HG02938 (cell line): ENCODE measurements around the gene LIF.
"Not testable (repeated sequence)": the region's sequence is repeated elsewhere in the genome, so short reads cannot be mapped to it uniquely, and the experiment has no call there.

Source experiments
- ATAC-seq: cut with Tn5 transposase; IDR thresholded peaks from one replicate; pipeline ENCODE4 v1.9.1; 2021; ENCODE audit warnings: mild to moderate bottlenecking, moderate library complexity; ENCODE audit not compliant: unreplicated experiment

Gene LIF

DNA sequence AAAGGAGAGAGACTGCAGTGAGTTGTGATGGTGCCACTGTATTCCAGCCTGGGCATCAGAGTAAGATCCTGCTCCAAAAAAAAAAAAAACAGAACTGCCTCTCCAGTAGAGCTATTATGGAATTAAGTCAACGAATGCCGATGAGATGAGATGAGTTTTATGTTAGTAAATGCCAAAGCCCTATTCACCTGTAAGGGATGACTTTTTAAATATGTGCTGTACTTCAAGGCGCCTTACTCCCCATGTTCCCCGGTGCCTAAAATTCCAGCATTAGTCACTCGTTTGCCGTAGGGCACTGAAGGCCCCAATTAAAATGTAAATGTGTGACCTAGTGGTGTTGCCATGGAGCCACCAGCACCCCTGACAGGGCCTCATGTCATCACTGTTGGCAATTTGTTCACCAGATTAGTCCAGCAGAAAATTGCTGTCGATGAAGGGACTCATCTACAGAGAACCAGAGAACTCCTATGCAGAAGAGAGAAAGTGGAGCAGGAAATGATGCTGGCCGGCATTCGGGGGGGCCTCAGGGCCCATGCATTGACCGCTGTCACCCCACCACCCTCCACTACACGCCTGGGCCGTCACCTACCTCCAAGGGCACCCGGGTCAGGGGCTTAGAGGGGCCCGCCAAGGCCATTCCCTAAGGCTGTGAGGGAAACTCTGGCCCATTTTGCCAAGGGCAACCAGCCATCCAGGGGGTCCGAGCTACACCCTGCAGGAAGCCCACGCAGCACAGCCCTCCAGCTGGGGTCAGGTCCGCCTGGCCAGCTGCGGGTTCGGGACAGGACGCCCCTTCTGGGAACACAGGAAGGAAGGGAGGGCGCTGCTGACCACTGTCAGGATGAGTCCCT, 17.8 kb downstream of the LIF start:
- ATAC-seq = no peak

DNA sequence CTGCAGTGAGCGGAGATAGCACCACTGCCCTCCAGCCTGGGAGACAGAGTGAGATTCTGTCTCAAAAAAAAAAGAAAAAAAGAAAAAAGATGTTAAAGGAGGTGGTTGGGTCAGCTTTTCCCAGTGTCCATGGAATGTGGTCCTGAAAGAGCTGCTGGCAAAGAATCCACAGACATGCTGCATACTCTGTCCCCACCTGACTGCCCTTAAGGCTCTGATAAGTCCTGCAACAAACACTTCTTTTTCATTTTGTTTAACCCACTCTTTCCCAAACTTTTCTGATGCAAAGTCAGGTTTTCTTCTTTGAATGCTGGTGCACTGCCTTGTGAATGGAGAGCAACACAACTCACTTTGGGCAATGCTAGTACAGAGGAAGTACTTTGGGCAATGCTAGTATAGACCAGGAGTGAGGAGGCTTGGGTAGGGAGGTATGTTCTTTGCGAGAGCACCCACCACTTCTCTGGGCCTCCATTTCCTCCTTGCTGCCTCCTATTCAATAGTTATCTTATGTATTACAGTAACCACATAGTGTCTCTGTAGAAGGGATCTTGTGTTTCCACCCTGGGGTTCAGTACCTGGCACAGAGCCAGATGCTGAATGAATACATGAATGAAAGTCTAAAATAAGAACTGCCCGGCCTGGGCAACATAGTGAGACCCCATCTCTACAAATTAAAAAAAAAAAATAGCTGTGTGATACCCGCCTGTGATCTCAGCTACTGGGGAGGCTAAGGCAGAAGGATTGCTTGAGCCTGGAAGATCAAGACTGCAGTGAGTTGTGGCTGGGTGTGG, 18.9 kb downstream of the LIF start:
- no peak for ATAC-seq

DNA sequence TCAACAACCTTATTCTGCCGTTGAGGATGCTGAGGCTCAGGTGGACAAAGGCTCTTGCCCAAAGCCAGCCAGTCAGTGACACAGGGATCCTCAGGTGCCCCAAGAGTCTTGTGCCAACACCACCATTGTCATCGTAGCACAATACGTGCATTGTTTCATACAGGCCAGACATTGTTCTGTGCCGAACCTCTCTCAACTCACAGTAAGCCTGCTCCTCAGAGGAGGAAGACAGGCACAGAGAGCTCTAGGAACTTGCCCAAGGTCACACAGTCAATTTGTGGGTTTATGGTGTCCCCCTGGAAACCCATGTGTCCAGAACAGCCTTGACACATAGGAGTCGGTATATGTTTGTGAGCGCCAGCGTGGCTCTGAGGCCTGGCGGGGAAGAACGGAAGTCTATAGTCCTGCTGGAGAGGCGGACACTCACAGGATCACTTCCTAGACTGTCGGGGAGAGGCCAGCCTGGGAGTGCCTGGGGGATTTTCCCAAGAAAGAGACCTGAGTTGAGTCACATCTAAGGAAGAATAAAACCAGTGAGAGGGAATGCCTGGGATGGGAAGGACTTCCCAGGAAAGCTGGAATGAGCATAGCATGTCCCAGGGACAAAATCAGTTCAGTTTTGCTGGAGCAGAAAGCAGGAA, 20.2 kb downstream of the LIF start:
- ATAC-seq = no peak

DNA sequence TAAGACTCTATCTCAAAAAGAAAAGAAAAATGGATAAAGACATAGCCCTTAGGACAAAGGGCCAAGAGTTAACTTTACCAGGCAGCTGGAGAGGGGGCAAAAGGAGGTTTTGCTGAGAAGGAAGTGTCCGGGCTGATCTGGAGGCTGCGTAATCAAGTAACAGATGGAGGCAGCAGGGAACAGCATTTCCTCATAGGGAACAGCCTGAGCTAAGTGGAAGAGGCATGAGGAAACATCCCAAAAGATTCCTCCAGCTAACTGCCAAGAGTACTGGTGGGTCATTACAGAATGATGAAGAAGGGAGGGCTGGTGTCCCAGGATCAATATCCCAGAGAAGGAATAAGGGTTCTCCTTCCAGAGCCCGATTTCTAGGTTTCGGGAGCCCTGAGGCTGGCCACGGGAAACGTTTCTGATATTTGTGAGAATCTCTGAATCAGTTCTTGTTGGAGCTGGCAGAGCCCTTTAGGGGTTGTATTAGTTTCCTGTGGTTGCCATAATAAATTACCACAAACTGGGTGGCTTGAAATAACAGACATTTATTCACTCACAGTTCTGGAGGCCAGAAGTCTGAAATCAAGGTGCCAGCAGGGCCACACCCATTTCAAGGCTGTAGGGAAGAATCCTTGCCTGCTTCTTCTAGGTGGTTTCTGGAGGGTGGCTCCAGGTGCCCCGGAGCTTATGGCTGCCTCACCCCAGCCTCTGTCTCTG, 21.2 kb downstream of the LIF start:
- ATAC-seq = no peak

DNA sequence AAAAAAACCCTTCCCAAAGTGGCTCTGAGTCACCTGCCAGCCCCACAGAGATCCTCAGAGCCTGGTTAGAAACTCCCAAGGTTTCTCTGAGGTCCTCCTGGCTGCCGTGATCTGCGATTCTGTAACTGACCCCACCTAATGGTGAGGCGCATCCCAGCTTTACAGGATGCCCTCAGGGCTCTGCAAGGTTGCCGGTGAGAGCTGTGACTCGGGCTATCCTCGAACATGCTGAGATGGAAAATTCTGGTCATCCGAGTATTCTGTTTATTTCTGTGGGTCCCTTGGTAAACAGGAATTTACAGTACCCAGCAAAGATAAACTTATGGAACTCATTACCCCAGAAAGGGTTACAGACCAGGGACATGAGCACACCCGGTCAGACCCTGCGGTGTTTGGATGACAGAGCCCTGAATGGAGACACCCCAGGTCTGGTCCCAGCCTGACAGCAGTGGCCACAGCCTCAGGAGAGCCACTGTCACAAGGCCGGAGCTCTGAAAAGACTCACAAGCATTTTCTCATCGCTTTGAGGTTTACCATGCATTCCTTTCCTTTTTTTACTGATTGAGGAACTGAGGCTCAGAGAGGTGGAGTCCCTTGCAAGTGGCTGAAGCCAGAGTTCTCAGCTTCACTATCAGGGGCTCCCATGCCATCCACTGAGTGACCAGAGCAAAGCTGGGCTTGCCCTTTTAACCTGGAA, 22.2 kb downstream of the LIF start:
- ATAC-seq = no peak

DNA sequence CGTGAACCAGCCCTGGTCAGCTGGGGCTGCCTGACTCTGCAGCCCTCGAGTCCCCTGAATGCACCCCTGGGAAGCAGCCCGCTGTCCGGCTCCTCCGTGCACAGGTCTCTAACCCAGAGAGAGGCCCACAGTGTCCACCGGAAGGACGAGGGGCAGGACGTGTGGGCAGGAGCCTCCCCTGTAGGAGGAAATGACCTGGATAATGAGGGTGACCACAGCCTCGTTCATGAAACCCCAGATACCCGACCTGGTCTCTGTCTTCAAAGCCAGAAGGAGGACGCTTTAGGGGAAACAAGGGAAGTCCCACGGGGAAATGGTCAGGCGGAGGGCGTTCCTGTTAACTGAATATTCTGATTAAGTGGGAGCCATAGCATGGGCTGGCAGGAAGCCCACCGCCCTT, 23.3 kb downstream of the LIF start:
- no peak for ATAC-seq

DNA sequence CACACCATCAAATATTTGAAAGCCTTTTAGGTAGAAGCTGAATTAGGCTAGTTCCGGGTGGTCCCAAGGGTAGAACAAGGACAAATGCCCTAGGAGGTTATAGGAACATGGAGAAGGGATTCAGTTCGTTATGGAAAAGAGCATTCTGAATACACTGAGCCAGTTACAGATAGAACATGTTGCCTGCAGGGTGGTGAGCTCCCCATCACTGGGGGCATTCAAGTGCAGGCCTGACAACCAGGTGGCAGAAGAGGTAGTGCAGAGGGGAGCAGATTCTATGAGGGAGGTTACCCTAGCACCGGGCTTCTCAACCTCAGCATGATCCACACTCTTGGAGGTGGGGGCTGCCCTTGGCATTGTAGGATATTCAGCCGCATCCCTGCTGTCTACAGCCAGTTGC, 24.2 kb downstream of the LIF start:
- ATAC-seq = no peak

DNA sequence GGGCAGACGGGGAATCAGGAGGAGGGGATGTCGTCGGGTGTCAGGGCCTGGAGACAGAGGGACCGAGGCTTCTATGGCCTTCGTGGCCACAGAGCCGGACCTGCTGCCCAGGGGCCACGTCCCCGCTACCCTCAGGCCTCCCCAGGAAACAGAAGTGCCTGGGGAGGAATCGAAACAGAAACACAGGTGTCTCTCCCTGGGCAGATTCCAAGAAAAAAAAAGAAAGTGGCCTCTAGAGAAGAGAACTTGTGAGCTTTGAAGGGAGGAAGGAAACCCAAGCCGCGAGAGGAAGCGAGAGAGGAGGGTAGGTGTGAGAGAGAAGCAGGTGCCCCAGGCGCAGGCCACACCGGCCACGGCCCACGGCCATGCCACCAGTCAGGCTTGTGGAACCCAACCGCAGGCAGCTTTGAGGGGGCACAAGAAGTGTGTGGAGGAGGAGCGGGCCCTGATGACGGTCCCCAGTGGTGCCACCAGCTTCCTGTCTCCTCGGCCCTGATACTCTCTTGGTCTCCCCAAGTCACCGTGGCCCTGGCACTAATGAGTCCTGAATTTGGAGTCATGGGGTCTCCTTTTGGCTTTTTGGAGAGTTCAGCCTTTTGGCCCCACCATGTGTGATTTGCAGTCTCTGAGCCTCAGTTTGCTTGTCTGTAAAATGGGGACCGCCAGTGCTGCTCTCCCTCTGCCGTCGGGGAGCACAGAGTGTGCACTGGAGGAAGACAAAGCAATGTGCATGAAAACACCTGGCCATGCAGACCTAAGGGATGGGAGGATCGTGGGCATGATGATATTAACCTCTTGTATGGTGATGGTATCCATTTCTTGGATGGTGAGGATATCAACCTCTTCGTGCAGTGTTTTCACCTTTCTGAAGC, 25.2 kb downstream of the LIF start:
- no peak for ATAC-seq

DNA sequence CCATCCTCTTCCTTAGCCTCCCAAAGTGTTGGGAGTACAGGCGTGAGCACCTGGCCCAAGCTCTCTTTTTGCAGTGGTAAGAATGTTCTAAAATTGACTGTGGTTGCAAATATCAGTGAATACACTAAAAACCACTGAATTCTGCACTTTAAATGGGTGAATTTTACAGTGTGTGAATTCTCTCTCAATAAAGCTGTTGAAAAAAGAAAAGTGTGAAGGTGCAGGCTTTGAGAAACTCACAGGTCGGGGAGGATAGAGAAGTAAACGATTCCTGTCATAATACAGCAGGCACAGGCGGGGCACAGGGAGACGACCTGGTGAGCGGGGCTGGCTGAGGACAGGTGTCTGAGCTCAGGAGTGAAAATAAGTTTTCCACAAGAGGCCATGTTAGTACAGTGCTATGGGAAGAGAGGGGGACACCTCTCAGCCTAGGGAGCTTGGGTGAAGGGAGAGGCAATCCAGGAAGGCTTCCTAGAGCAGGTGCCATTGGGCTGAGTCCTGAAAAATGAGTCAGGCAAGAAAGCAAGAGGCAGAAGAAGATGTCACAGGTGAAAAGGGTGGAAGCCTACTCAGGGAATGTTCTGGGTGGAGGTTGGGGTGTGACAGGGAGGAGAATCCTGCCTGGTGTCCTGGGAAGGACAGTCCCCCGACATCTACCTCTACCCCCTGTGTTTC, 26.1 kb downstream of the LIF start:
- ATAC-seq = no peak

DNA sequence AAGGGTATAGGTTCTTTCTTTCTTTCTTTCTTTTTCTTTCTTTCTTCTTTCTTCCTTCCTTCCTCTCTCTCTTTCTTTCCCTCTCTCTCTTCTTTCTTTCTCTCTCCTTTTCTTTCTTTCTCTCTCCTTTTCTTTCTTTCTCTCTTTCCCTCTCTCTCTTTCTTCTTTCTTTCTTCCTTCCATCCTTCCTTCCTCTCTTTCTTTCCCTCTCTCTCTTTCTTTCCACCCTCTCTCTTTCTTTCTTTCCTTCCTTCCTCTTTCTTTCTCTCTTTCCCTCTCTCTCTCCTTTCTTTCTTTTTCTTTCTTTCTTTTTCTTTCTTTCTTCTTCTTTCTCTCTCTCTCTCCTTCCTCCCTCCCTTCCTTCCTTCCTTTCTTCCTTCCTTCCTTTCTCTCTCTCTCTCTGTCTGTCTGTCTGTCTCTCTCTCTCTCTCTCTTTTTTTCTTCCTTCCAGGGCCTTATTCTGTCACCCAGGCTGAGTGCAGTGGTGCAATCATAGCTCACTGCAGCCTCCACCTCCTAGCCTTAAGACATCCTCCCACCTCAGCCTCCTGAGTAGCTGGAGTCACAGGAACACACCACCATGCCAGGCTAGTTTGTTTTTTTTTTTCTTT, 26.8 kb downstream of the LIF start:
- no peak for ATAC-seq

DNA sequence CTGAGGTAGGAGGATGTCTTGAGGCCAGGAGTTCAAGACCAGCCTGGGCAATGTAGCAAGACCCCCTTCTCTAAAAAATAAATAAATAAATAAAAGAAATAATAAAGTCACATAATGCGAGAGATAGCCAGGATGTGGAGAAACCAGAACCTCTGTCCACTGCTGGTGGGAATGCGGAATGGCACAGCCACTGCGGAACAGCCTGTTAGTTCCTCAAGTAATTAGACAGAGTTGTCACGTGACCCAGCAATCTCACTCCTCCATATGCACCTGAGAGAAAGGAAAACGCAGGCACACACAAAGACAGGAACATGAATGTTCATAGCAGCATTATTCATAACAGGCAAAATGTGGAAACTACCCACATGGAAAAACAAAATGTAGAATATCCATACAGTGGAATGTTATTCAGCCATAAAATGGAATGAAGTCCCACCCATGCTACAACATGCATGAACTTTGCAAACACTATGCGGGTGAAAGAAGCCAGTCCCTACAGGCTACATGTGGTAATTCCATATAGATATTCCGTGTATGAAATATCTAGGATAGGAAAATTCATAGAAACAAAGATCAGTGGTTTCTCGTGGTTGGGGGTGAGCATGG, 27.4 kb downstream of the LIF start:
- ATAC-seq = no peak

DNA sequence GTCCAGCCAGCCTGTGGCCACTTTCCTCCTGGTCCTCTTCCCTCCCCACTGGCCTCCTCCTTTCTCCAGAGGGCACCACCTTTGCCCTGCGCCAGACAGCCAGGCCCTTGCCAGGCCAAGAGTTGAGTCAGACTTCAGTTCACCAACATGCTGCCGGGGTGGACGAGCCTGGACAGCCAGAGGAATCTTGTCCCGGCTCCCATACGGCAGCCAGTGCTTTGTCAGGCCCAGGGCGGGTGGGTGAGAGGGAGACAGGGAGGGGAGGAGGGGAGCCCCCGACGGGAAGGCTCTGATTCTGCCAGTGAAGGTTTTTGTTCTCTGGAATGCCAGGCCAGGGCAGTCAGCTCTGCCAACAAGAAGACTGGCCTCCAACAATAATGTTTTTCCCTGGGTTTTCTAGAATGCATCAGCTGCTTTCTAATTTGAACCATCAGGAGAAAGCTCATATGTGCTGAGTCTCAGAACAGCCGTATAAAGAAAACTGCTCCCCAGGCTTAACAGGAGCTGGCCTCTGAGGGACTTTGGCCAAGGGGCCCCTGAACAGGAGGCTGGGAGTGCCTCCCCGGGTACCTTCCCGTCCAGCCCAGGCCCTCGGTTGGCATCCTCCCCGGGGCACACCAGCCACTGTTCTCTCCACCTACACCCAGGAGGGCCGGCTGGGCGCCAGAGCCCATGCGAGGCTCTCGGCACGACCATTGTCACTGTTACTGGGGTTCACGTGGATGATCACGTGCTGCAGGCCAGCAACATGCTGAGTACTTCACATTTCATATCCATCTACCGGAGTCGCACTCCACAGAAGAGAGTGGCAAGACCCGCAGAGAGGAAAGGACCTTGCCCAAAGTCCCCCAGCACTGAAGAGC, 28.6 kb downstream of the LIF start:
- ATAC-seq = no peak

DNA sequence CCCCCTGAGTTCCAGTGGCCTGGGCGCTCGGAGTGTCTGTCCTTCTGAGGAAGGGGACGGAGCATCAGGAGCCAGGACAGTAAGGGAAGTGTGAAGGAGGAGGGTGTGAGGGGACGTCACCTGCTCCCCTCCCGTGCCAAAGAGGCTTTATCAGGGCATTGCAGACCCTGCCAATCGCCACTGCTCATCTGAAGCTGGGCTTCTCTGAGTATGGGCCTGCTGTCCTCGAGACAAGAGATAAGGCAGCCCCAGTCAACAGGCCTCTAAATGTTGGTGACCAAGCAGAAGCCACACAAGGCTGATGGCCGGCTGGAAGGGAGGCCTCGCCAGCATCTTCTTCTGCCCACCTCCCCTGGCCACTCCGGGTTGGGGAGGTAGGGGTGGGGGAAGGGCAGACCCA, 29.8 kb downstream of the LIF start:
- ATAC-seq = no peak

DNA sequence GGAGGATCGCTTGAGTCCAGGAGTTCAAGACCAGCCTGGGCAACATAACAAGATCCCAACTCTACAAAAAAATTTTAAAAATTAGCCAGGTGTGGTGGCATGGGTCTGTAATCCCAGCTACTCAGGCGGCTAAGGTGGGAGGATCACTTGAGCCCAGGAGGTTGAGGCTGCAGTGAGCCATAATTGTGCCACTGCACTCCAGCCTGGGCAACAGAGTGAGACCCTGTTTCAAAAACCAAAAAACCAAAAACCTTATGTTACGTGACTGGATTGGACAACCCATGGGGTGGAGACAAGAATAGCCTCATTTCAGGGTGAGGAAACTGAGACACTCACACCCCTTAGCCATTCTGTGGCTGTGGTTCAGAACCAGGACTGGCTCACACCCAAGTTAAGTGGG, 30.3 kb downstream of the LIF start:
- ATAC-seq = not testable (repeated sequence)

DNA sequence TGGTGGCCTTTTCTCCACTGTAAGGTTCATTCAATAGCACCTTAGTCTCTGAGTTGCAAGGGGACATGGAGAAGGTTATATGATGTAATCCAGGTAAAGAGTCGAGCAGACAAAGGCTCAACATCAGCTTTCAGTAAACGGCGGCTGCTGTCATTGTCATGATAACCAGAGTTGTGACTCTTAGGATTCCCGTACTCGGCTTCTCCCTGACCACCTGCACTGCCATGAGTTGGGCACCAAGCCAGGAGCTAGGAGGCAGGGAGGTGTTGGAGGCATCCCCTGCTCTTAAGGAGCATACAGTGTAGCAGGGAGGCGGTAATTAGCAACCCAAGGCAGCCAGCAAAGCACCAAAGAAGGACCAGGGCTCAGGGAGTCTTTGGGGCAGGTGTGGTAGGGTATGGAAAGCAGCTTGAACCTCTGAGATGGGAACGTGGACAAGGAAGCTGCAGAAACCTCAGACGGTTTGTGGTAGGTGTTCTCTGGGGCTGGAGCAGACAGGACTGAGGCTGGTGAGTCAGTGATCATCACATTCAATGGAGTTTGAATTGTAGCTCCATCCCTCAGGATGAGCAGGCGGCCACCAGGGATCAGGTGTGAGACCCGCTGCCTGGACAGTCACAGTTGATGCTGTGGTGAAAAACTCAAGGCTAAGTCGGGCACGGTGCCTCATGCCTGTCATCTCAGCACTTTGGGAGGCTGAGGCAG, 31.7 kb downstream of the LIF start:
- ATAC-seq = no peak

DNA sequence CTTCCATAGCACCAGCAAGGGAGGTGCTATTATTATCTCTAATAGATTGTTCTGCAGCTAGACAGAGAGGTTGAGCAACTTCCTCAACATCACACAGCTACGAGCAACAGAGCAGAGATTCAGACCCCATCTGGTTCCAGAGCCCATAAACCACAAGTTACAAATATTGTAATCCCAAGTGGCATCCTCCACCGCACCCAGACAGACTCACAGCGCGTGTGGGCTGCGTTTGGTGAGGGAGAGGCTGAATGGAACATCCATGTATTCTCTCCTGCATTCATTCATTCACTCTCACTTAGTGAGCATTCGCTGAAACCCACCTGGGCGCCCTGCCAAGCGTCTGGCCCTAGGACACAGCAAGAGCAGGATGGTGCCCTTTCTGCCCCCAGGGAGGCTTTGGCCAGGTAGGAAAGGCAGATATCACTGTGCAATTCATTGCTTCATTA, 33.5 kb downstream of the LIF start:
- no peak for ATAC-seq
